Limb (tissue), 2 donors: ENCODE results near the gene LRRC75B.
A peak's percentile ranks its signal among the peaks of the same experiment; 100 is the strongest.
"Not testable (repeated sequence)": the region's sequence is repeated elsewhere in the genome, so short reads cannot be mapped to it uniquely, and the experiment has no call there.

Source experiments
- DNase-seq, 2 donors: peaks; one replicate each; pipeline ENCODE4 v3.0.0-alpha.2; 2016; ENCODE audit errors: extremely low spot score in 2 of 2

The LRRC75B gene

GRCh38 chr22:24602847-24603769 is 10.2 kb upstream of the LRRC75B start, which contains the start of gene GGT1:
GGT1 (plus strand) TSS chr22:24603193; CDS start chr22:24611082, 7,889 bp downstream.
- peak in 1 of 2 donors; percentile 37 for DNase-seq

GRCh38 chr22:24602105-24602749 is 9.4 kb upstream of the LRRC75B start:
- DNase-seq, result not testable (repeated sequence)

GRCh38 chr22:24601217-24602104 is 8.6 kb upstream of the LRRC75B start:
- DNase-seq, result peak in 1 of 2 donors; percentile 37

- not testable (repeated sequence) for DNase-seq
These were observed 7.3 kb upstream of the LRRC75B start for GRCh38 chr22:24599958-24600715.

- DNase-seq, result no peak
These were observed 6.6 kb upstream of the LRRC75B start for GRCh38 chr22:24599514-24599913.

GRCh38 chr22:24597076-24597475 is 4.2 kb upstream of the LRRC75B start:
- not testable (repeated sequence) for DNase-seq

GRCh38 chr22:24595863-24596262 is 3.0 kb upstream of the LRRC75B start:
- no peak for DNase-seq

- DNase-seq, result no peak
These were observed 2.4 kb upstream of the LRRC75B start for GRCh38 chr22:24595228-24595627.

GRCh38 chr22:24594569-24595120 is 1.8 kb upstream of the LRRC75B start:
- no peak for DNase-seq

GRCh38 chr22:24593836-24594568 is 1.1 kb upstream of the LRRC75B start:
- DNase-seq, result peak in 1 of 2 donors; percentile 33

- not testable (repeated sequence) for DNase-seq
These were observed 624 bp upstream of the LRRC75B start for GRCh38 chr22:24593559-24593835.

- no peak for DNase-seq
These were observed 619 bp downstream of the LRRC75B start for GRCh38 chr22:24592058-24592850.

GRCh38 chr22:24591286-24591830 is 1.5 kb downstream of the LRRC75B start:
- DNase-seq, result no peak

- DNase-seq, result no peak
These were observed 2.2 kb downstream of the LRRC75B start for GRCh38 chr22:24590596-24591173.

GRCh38 chr22:24589518-24590030 is 3.3 kb downstream of the LRRC75B start:
- DNase-seq, result no peak

GRCh38 chr22:24588757-24589481 is 4.0 kb downstream of the LRRC75B start:
- DNase-seq, result no peak

GRCh38 chr22:24588381-24588756 is 4.5 kb downstream of the LRRC75B start:
- peak in 1 of 2 donors; percentile 70 for DNase-seq

GRCh38 chr22:24587948-24588347 is 4.9 kb downstream of the LRRC75B start:
- no peak for DNase-seq
